ENCODE data around the gene APPL1. TPM values are rescaled to one million over a fixed set of nuclear protein-coding genes. Genes with fewer than 3 reads are reported as not detected.

Gene APPL1
- total and polyA plus RNA-seq, 10 of the 15 experiments (the other 5 are each of a cell fraction or from before 2014, with no cell fraction given), result 15.0 to 77.6 (median 40.2) TPM

DNA sequence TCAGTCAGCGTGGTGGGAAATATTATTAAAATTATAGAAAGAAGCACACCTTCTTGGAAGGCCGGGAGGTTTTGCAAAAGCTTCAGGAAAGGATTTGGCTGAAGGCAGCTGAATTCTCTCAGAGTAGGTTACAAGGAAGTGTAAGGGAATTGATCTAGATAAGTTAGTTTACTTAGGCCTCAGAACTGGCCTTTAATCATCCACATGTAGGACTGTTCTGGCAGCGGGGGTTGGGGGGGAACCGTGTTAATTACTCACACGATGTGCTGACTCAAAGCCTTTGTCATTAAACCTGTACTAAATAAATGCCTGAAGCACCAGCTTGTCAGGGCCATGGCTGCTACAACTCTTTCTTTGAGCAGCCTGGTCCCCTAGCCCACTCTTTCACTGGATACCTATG is 52.2 kb downstream of the APPL1 start:
- no peak overlapping the region for H2AFZ ChIP-seq (ENCODE audit: control insufficient read depth, low read depth, low read length)
- no peaks in the 10 kb centered on the region for H4K20me1 ChIP-seq (ENCODE audit: control insufficient read depth, insufficient read depth)
- ATAC-seq (no peak), FAIRE-seq (no peak), DNase-seq (ENCODE audit: low read depth, low spot score) (no peak)
- no peak overlapping the region for H3K4me3 ChIP-seq
- SMC1A ChIA-PET (ENCODE audit: uncharacterized antibody, unreplicated experiment), result no interaction called here
- no peaks in the 10 kb centered on the region for H3K79me2 ChIP-seq (ENCODE audit: control insufficient read depth, insufficient read depth, low read length)
- H3K36me3 ChIP-seq (ENCODE audit: control insufficient read depth in 2 of 2, insufficient read depth in 2 of 2, low read length in 1 of 2), result no peaks in the 10 kb centered on the region
- no peak for TF ChIP-seq CHD4 (IDR thresholded peaks at IDR 0.05)
- no peak for TF ChIP-seq MTA3 (IDR thresholded peaks at IDR 0.05; ENCODE audit: borderline replicate concordance, low read length)
- H3K4me1 ChIP-seq (ENCODE audit: control insufficient read depth, insufficient read depth, low read length), result no peaks in the 10 kb centered on the region
- WGBS (ENCODE audit: insufficient coverage, insufficient replicate concordance, low lambda C conversion rate, missing lambda C conversion rate), result 98% methylated on average over 5 of the region's 5 CpGs
- no peak overlapping the region for H3K27ac ChIP-seq (ENCODE audit: control insufficient read depth, insufficient read depth)
- no peaks in the 10 kb centered on the region for H3K9me3 ChIP-seq (replicated peaks; ENCODE audit: control insufficient read depth, insufficient read depth, low read length)
- H3K9ac ChIP-seq (ENCODE audit: control insufficient read depth, insufficient read depth, low read length), result no peak overlapping the region
- CTCF ChIA-PET, result interaction anchor here (0.6 to 1.2 kb wide), 2 partner anchors 110 to 323 kb away, joined by 3 to 4 read pairs; no protein-coding TSS in a partner anchor
- no TSS peak for BruUV-seq (replicated peaks)
- no peaks in the 10 kb centered on the region for H3K27me3 ChIP-seq (replicated peaks in 1 of 2; ENCODE audit: control insufficient read depth in 2 of 2, insufficient read depth in 2 of 2, low read length in 1 of 2)
- POLR2A ChIA-PET, result interaction anchor here (0.6 to 0.7 kb wide), 2 partner anchors 10 to 272 kb away, joined by 4 to 9 read pairs; no protein-coding TSS in a partner anchor
- in situ Hi-C loops (cut with MboI) (no loop called here), intact Hi-C loops (cut with micrococcal nuclease; ENCODE audit: unreplicated experiment) (no loop called here)
- H3K4me2 ChIP-seq (ENCODE audit: control insufficient read depth, insufficient read depth), result no peak overlapping the region
- RAD21 ChIA-PET (ENCODE audit: unreplicated experiment), result no interaction called here

DNA sequence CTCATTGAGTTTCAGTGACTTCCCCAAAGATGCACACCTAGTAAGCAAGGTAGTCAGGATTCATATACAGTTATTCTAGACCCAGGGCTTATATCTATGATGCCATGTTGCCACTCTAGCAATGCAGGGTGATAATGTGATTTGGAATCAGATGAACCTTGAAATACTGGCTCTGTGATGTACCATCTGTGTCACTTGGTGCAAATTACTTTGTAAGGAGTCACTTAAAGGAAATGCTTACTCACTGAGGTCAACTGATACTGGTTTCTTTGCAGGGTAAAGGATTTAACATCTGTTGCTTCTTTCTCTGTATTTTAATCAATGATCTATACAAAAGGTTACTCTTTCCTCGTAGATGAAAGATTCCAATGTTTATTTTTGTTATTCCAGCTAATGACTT is 54.2 kb downstream of the APPL1 start:
- intact Hi-C loops (cut with micrococcal nuclease; ENCODE audit: unreplicated experiment), result no loop called here
- no peaks in the 10 kb centered on the region for H4K20me1 ChIP-seq (ENCODE audit: control insufficient read depth, insufficient read depth)
- in situ Hi-C loops (cut with MboI), result no loop called here
- DNase-seq (ENCODE audit: low read depth, low spot score) (no peak), FAIRE-seq (no peak), ATAC-seq (no peak)
- no peak overlapping the region for H3K27ac ChIP-seq (ENCODE audit: control insufficient read depth, insufficient read depth)
- no peaks in the 10 kb centered on the region for H3K36me3 ChIP-seq (ENCODE audit: control insufficient read depth in 2 of 2, insufficient read depth in 2 of 2, low read length in 1 of 2)
- no peaks in the 10 kb centered on the region for H3K79me2 ChIP-seq (ENCODE audit: control insufficient read depth, insufficient read depth, low read length)
- no peak overlapping the region for H3K9ac ChIP-seq (ENCODE audit: control insufficient read depth, insufficient read depth, low read length)
- no peak overlapping the region for H2AFZ ChIP-seq (ENCODE audit: control insufficient read depth, low read depth, low read length)
- SMC1A ChIA-PET (ENCODE audit: uncharacterized antibody, unreplicated experiment), result interaction anchor here (0.6 kb wide), 1 partner anchor 23 kb away, joined by 4 read pairs; no protein-coding TSS in a partner anchor
- H3K4me1 ChIP-seq (ENCODE audit: control insufficient read depth, insufficient read depth, low read length), result no peaks in the 10 kb centered on the region
- no peaks in the 10 kb centered on the region for H3K27me3 ChIP-seq (replicated peaks in 1 of 2; ENCODE audit: control insufficient read depth in 2 of 2, insufficient read depth in 2 of 2, low read length in 1 of 2)
- RAD21 ChIA-PET (ENCODE audit: unreplicated experiment), result no interaction called here
- H3K9me3 ChIP-seq (replicated peaks; ENCODE audit: control insufficient read depth, insufficient read depth, low read length), result no peaks in the 10 kb centered on the region; the same call in 2 of the 3 replicates
- H3K4me3 ChIP-seq, result no peak overlapping the region
- no TSS peak for BruUV-seq (replicated peaks)
- CTCF ChIA-PET, result no interaction called here
- no peak overlapping the region for H3K4me2 ChIP-seq (ENCODE audit: control insufficient read depth, insufficient read depth)
- TF ChIP-seq SMAD1 (IDR thresholded peaks at IDR 0.05; ENCODE audit: low read depth, partially characterized antibody) (no peak), POLR2AphosphoS2 (IDR thresholded peaks at IDR 0.05; ENCODE audit: low read depth, low read length) (0 out of 2 replicates have a peak, but pooled peaks have one; percentile 27)
- TF ChIP-seq, protein P1, sequence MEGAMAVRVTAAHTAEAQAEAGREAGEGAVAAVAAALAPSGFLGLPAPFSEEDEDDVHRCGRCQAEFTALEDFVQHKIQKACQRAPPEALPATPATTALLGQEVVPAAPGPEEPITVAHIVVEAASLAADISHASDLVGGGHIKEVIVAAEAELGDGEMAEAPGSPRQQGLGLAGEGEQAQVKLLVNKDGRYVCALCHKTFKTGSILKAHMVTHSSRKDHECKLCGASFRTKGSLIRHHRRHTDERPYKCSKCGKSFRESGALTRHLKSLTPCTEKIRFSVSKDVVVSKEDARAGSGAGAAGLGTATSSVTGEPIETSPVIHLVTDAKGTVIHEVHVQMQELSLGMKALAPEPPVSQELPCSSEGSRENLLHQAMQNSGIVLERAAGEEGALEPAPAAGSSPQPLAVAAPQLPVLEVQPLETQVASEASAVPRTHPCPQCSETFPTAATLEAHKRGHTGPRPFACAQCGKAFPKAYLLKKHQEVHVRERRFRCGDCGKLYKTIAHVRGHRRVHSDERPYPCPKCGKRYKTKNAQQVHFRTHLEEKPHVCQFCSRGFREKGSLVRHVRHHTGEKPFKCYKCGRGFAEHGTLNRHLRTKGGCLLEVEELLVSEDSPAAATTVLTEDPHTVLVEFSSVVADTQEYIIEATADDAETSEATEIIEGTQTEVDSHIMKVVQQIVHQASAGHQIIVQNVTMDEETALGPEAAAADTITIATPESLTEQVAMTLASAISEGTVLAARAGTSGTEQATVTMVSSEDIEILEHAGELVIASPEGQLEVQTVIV (IDR thresholded peaks at IDR 0.05; ENCODE audit: borderline replicate concordance, partially characterized antibody), result no peak
- POLR2A ChIA-PET, result interaction anchor here (0.6 kb wide), 1 partner anchor 56 kb away, joined by 3 read pairs; no protein-coding TSS in a partner anchor
- 36% methylated on average over 1 of the region's 1 CpG for WGBS (ENCODE audit: insufficient coverage, insufficient replicate concordance, low lambda C conversion rate, missing lambda C conversion rate)

All from GM12878 (cell line).